ENCODE data around the gene FAM168A.

- TF ChIP-seq CTCF (IDR thresholded peaks at IDR 0.05; ENCODE audit: insufficient read depth, low read length, poor library complexity, severe bottlenecking) (no peak), EZH2phosphoT487 (conservative IDR thresholded peaks at IDR 0.05; ENCODE audit: low read length) (no peak)
These were observed 204.9 kb downstream of the FAM168A start for GRCh38 chr11:73393011-73393380.
